Nephron progenitor cell (in vitro differentiated cells): ENCODE measurements around the gene TFDP1.

Experiments used
- DNase-seq: peaks from one replicate; pipeline ENCODE4 v3.0.0; 2021
- H3K27ac Mint-ChIP-seq: 2 replicates; pipeline ENCODE4 v1.8.0; 2021; ENCODE audit warnings: mild to moderate bottlenecking, moderate library complexity, mixed read lengths
- H3K27me3 Mint-ChIP-seq: 2 replicates; pipeline ENCODE4 v1.8.0; 2021; ENCODE audit warnings: mild to moderate bottlenecking, low read depth, mixed read lengths; ENCODE audit not compliant: poor library complexity
- H3K36me3 Mint-ChIP-seq: 2 replicates; pipeline ENCODE4 v1.8.0; 2021; ENCODE audit warnings: low read depth, mixed read lengths
- H3K4me1 Mint-ChIP-seq: 2 replicates; pipeline ENCODE4 v1.8.0; 2021; ENCODE audit warnings: mixed read lengths
- H3K4me3 Mint-ChIP-seq: 2 replicates; pipeline ENCODE4 v1.8.0; 2021; ENCODE audit warnings: mild to moderate bottlenecking, moderate library complexity, mixed read lengths
- H3K9me3 Mint-ChIP-seq: 2 replicates; pipeline ENCODE4 v1.8.0; 2021; ENCODE audit warnings: mild to moderate bottlenecking, moderate library complexity, mixed read lengths
- TF ChIP-seq, protein P1 (sequence below): fragments of 200-600 bp; sonication (generic); IDR thresholded peaks from 2 replicates; pipeline ENCODE4 v1.5.0; 2021; ENCODE audit warnings: antibody characterized with exemption

TFDP1 gene

DNA sequence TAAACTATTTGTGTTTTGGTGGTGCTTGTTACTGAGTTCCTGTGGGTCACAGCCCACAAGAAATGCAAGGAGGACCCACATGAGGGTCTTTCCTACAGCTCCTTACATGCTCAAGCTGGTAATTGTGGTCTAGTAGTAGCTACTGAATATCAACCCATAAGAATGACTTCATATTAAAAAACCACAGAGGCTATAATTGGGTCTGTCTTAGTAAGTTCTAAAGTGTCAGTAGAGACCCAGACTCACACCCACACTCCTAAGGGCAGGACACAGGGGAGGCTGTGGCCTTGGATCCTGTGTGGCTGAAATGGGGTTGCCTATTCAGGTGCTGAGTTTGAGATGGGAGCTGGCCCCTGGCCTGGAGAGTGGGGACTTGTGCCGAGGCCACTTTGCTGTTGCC is 19.6 kb downstream of the TFDP1 start:
- Mint-ChIP-seq H3K27ac (no peak overlapping the region), H3K27me3 (peaks cover 3% of the 10 kb centered on the region), H3K4me1 (peaks cover 40% of the 10 kb centered on the region), H3K9me3 (peaks cover 14% of the 10 kb centered on the region), H3K36me3 (peaks cover 48% of the 10 kb centered on the region), H3K4me3 (no peak overlapping the region)
- TF ChIP-seq, protein P1, sequence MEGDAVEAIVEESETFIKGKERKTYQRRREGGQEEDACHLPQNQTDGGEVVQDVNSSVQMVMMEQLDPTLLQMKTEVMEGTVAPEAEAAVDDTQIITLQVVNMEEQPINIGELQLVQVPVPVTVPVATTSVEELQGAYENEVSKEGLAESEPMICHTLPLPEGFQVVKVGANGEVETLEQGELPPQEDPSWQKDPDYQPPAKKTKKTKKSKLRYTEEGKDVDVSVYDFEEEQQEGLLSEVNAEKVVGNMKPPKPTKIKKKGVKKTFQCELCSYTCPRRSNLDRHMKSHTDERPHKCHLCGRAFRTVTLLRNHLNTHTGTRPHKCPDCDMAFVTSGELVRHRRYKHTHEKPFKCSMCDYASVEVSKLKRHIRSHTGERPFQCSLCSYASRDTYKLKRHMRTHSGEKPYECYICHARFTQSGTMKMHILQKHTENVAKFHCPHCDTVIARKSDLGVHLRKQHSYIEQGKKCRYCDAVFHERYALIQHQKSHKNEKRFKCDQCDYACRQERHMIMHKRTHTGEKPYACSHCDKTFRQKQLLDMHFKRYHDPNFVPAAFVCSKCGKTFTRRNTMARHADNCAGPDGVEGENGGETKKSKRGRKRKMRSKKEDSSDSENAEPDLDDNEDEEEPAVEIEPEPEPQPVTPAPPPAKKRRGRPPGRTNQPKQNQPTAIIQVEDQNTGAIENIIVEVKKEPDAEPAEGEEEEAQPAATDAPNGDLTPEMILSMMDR, result no peak
- DNase-seq, result no peak

DNA sequence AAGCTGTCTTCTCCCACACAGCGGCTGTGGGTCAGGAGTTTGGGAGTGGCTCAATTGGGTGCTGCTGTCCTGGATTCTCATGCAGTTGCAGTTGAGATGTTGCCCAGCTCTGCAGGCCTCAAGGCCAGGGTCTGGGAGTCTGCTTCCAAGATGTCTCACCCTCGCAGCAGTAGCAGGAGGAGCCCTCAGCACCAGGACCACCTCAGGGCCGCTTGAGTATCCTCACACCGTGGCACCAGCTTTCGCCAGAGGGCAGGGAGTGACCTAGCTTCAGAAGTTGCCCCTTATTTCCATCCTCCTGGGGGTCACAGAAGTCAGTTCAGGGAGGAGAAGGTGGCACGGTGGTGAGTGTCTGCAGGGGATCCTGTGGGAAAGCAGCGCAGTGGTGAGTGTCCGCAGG is 20.9 kb downstream of the TFDP1 start:
- Mint-ChIP-seq H3K27ac (peak overlapping the region; percentile 93), H3K9me3 (peaks cover 6% of the 10 kb centered on the region), H3K4me1 (peaks cover 40% of the 10 kb centered on the region), H3K27me3 (no peaks in the 10 kb centered on the region), H3K36me3 (peaks cover 38% of the 10 kb centered on the region), H3K4me3 (no peak overlapping the region)
- TF ChIP-seq, protein P1, result no peak
- no peak for DNase-seq

DNA sequence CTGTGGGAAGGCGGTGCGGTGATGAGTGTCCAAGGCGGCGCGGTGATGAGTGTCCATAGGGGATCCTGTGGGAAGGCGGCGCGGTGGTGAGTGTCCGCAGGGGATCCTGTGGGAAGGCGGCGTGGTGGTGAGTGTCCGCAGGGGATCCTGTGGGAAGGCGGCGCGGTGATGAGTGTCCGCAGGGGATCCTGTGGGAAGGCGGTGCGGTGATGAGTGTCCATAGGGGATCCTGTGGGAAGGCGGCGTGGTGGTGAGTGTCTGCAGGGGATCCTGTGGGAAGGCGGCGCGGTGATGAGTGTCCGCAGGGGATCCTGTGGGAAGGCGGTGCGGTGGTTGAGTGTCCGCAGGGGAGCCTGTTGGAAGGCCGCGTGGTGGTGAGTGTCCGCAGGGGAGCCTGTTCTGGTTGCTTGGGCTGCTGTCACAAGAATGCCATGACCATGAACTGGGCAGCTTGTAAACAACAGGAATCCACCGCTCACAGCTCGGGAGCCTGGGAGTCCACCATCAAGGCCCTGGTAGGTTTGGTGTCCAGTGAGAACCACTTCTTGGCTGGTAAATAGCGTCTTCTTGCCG is 21.4 kb downstream of the TFDP1 start:
- H3K4me3 Mint-ChIP-seq, result no peak overlapping the region
- peaks cover 6% of the 10 kb centered on the region for H3K9me3 Mint-ChIP-seq
- peaks cover 38% of the 10 kb centered on the region for H3K36me3 Mint-ChIP-seq
- no peaks in the 10 kb centered on the region for H3K27me3 Mint-ChIP-seq
- peak overlapping the region; percentile 93 for H3K27ac Mint-ChIP-seq
- peaks cover 38% of the 10 kb centered on the region for H3K4me1 Mint-ChIP-seq
- TF ChIP-seq, protein P1, result no peak
- no peak for DNase-seq

GRCh38 chr13:113607056-113607888 is 22.7 kb downstream of the TFDP1 start:
- H3K9me3 Mint-ChIP-seq, result peaks cover 6% of the 10 kb centered on the region
- H3K4me3 Mint-ChIP-seq, result no peak overlapping the region
- H3K36me3 Mint-ChIP-seq, result peaks cover 50% of the 10 kb centered on the region
- TF ChIP-seq, protein P1, result no peak
- DNase-seq, result no peak
- no peaks in the 10 kb centered on the region for H3K27me3 Mint-ChIP-seq
- no peak overlapping the region for H3K27ac Mint-ChIP-seq
- H3K4me1 Mint-ChIP-seq, result peaks cover 29% of the 10 kb centered on the region

- Mint-ChIP-seq H3K9me3 (peaks cover 6% of the 10 kb centered on the region), H3K36me3 (peaks cover 57% of the 10 kb centered on the region), H3K4me3 (no peak overlapping the region), H3K4me1 (peaks cover 22% of the 10 kb centered on the region), H3K27ac (no peak overlapping the region), H3K27me3 (no peaks in the 10 kb centered on the region)
- TF ChIP-seq, protein P1, result no peak
- DNase-seq, result no peak
Measured at GRCh38 chr13:113607889-113608635, 23.5 kb downstream of the TFDP1 start.
